A673 (cell line): ENCODE results near the gene BCAM.

Experiments
- EZH2 ChIP-seq: fragments of 200-600 bp; sonication (generic); IDR thresholded peaks from 2 replicates; pipeline ENCODE4 v1.6.1; 2017; ENCODE audit warnings: borderline replicate concordance, low read depth, mild to moderate bottlenecking, mixed read lengths, antibody characterized with exemption, low read length; ENCODE audit not compliant: poor library complexity, severe bottlenecking
- TF ChIP-seq, protein P1 (sequence below): fragments of 300-800, 200-600 bp; sonication (generic); conservative IDR thresholded peaks from 2 replicates; pipeline ENCODE4 v1.5.1; 2017; ENCODE audit warnings: low read depth, mild to moderate bottlenecking, antibody characterized with exemption, low read length, moderate library complexity, mixed read lengths

DNA sequence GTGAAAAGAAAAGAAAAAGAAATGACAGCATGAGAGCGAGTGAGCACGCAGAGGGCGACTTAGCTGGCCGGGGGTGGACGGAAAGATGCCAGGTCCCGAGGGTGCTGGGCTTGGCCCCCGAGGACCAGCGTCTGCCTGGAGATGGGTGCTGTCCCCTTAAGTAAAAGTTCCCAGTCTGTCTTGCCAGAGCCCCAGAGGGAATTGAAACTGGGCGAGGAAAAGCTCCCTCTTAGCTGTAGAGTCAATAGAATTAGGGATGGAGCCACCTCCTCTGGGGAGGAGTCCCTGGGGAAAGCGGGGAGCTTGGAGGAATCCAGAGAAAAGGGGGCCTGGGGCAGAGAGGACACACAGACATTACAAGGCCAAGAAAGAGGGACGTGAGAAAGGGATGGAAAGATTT is 13.3 kb downstream of the BCAM start:
- TF ChIP-seq, protein P1, sequence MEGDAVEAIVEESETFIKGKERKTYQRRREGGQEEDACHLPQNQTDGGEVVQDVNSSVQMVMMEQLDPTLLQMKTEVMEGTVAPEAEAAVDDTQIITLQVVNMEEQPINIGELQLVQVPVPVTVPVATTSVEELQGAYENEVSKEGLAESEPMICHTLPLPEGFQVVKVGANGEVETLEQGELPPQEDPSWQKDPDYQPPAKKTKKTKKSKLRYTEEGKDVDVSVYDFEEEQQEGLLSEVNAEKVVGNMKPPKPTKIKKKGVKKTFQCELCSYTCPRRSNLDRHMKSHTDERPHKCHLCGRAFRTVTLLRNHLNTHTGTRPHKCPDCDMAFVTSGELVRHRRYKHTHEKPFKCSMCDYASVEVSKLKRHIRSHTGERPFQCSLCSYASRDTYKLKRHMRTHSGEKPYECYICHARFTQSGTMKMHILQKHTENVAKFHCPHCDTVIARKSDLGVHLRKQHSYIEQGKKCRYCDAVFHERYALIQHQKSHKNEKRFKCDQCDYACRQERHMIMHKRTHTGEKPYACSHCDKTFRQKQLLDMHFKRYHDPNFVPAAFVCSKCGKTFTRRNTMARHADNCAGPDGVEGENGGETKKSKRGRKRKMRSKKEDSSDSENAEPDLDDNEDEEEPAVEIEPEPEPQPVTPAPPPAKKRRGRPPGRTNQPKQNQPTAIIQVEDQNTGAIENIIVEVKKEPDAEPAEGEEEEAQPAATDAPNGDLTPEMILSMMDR, result no peak
- TF ChIP-seq EZH2, result no peak
